Heart left ventricle (tissue), 16 donors: Measurements from ENCODE around the gene TXNDC2. TPM values are rescaled to one million over a fixed set of nuclear protein-coding genes. Genes with fewer than 3 reads are reported as not detected.

ENCODE experiments used
- ATAC-seq, 4 donors: fragments of 200-7000 bp; cut with Tn5 transposase; one replicate each; pipeline ENCODE4 v1.9.1; 2020 to 2022; ENCODE audit warnings: moderate library complexity in 4 of 4, mild to moderate bottlenecking in 3 of 4, moderate number of reproducible peaks in 1 of 4
- DNase-seq, 5 donors: peaks; one replicate each; pipeline ENCODE4 v3.0.0-alpha.2; 2020
- H3K27ac ChIP-seq, 12 donors: fragments of 200-600 bp; sonication (generic) in 4 of 12; one replicate each; pipeline versions ENCODE4 v1.5.0 to v1.8.0; 2016 to 2022; ENCODE audit warnings: mild to moderate bottlenecking in 2 of 12
- H3K27me3 ChIP-seq, 9 donors: fragments of 200-600 bp; sonication (generic) in 2 of 9; one replicate each; pipeline versions ENCODE4 v1.5.1 to v1.8.0; 2016 to 2022; ENCODE audit warnings: mild to moderate bottlenecking in 3 of 9
- H3K36me3 ChIP-seq, 9 donors: fragments of 200-600 bp; sonication (generic) in 2 of 9; one replicate each; pipeline versions ENCODE4 v1.5.0 to v1.8.0; 2018 to 2022; ENCODE audit warnings: mild to moderate bottlenecking in 2 of 9
- H3K4me1 ChIP-seq, 12 donors: fragments of 200-600 bp; sonication (generic) in 4 of 12; one replicate each; pipeline versions ENCODE4 v1.5.0 to v1.8.0; 2016 to 2022; ENCODE audit warnings: mild to moderate bottlenecking in 3 of 12
- H3K4me3 ChIP-seq, 12 donors: fragments of 200-600 bp; sonication (generic) in 4 of 12; one replicate each; pipeline versions ENCODE4 v1.5.0 to v1.8.0; 2017 to 2022; ENCODE audit warnings: mild to moderate bottlenecking in 9 of 12, moderate library complexity in 4 of 12
- H3K9me3 ChIP-seq, 12 donors: fragments of 200-600 bp; sonication (generic) in 4 of 12; one replicate each; pipeline versions ENCODE4 v1.5.0 to v1.8.0; 2016 to 2022; ENCODE audit warnings: mild to moderate bottlenecking in 1 of 12
- CTCF ChIP-seq, 12 donors: fragments of 200-600 bp; sonication (generic) in 4 of 12; IDR thresholded peaks; one replicate each; pipeline versions ENCODE4 v1.5.0 to v1.8.0; 2018 to 2022; ENCODE audit warnings: antibody characterized with exemption in 12 of 12, mild to moderate bottlenecking in 5 of 12
- POLR2A ChIP-seq, 2 donors: fragments of 450-650 bp; IDR thresholded peaks; one replicate each; pipeline ENCODE4 v1.6.1; 2017; ENCODE audit warnings: antibody characterized with exemption in 2 of 2, mild to moderate bottlenecking in 2 of 2, moderate library complexity in 2 of 2
- WGBS, 4 donors: extraction: QIAGEN DNeasy Blood & Tissue Kit in 2 of 4; methylation state at CpG; one replicate each; pipeline versions ENCODE4 v1.1.5 to v1.1.7; 2013 to 2018; 5-methylcytosine and 5-hydroxymethylcytosine counted together
- intact Hi-C, 10 donors: fragments of 100-400 bp; cut with DNase I; formaldehyde crosslinking; loops; one replicate each; pipeline versions ENCODE4 v1.11.1 to v1.14.2; 2022
- polyA plus RNA-seq, 2 donors: library from polyadenylated mRNA; stranded (reverse); fragments of 200-250 nt; gene quantifications; one replicate each; pipeline ENCODE4 v1.2.3, GENCODE V29; 2013
- total RNA-seq, 9 donors: library from RNA; depleted of rRNA in 2 of 9; stranded (reverse); fragments of >200 nt in 2 of 9; fragmentation: NEBNext Ultra II Directional in 3 of 9; extraction: Animal tissue kit (Norgen Biotek cat#: 25700) in 3 of 9; gene quantifications; one replicate each; pipeline versions ENCODE4 v1.1.0 to v1.2.4, GENCODE V29; 2016 to 2023
- donor health status: ischemic (EF 13 %, LVEDD 7.1; RV severe dilation, severe dysfunction).
- donor health status: healthy with polysubstance abuse.
- donor health status: DM: no; HTN: yes; CAD: no.
- donor health status: DM: no; HTN: no; CAD: no.
- donor health status: ischemic (EF 25% LVEDD 6.9; RV normal size, moderate dysfunction).
- donor health status: ischemic (EF 25% LVEDD 5.7; RV mildly dilated, moderate dysfunction).
- donor health status: healthy.
- donor health status: DM: yes; HTN: yes; CAD: no.
- donor health status: ischemic (EF 35%, LVEDD 5.7; RV mildly dilated, moderate dysfunction).
- donor health status: nonischemic (EF 11% LVEDD 7.7; RV severe dilation, severe dysfunction).
- donor health status: DM: yes; HTN: yes; CAD: no.
- donor health status: PGD.
- donor health status: ischemic (EF 29% LVEDD 5.4; RV normal size, mild dysfunction).
- donor health status: nonischemic (EF 23%, LVEDD 6.1; RV moderate dilation, normal function).

The TXNDC2 gene
- total and polyA plus RNA-seq, 11 donors = 0.03 TPM; not detected in 10

GRCh38 chr18:9850309-9850708, 35.5 kb upstream of the TXNDC2 start:
- H3K9me3 ChIP-seq = peaks cover 0 to 6% (median 0%) of the 10 kb centered on the region in 12 donors
- peak overlapping the region in 5 of 12 donors; percentile 8 to 73 (median 50) for H3K27ac ChIP-seq
- 91 to 93% (median 92%) methylated on average over 3 of the region's 3 CpGs for WGBS, 4 donors
- DNase-seq (no peak), ATAC-seq (no peak)
- H3K4me1 ChIP-seq = peaks cover 0 to 56% (median 15%) of the 10 kb centered on the region in 12 donors
- intact Hi-C loops = no loop called here
- no peak overlapping the region for H3K4me3 ChIP-seq
- peaks cover 0 to 7% (median 0%) of the 10 kb centered on the region in 9 donors for H3K36me3 ChIP-seq
- TF ChIP-seq POLR2A (IDR thresholded peaks at IDR 0.05) = no peak
- no peak for TF ChIP-seq CTCF (IDR thresholded peaks at IDR 0.05)
- no peaks in the 10 kb centered on the region for H3K27me3 ChIP-seq

DNA sequence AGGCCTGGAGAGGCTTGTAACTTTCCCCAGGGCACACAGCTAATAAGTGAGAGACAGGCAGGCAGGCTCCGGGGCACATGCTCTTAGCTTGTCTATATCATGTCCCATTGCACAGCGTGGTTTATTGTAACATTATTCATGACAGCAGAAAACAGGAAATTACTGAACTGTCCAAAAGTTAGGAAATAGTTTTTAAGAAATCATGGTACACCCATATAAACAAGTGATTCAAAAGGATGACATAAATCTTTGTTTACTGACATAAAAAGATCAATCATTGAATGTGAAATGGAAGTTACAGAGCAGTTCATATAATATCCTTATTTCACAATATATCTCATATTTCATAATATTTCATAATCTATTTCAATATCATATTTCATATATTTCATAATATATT, 34.3 kb upstream of the TXNDC2 start:
- peaks cover 0 to 45% (median 9%) of the 10 kb centered on the region in 12 donors for H3K4me1 ChIP-seq
- no peak overlapping the region for H3K4me3 ChIP-seq
- TF ChIP-seq POLR2A (IDR thresholded peaks at IDR 0.05) (no peak), CTCF (IDR thresholded peaks at IDR 0.05) (no peak)
- WGBS, 4 donors = 76 to 85% (median 84%) methylated on average over 2 of the region's 2 CpGs
- H3K27ac ChIP-seq = peak overlapping the region in 1 of 12 donors; percentile 73
- DNase-seq (no peak), ATAC-seq (peak in 1 of 4 donors; percentile 25)
- H3K36me3 ChIP-seq = peaks cover 0 to 7% (median 0%) of the 10 kb centered on the region in 9 donors
- no peaks in the 10 kb centered on the region for H3K27me3 ChIP-seq
- peaks cover 0 to 6% (median 0%) of the 10 kb centered on the region in 12 donors for H3K9me3 ChIP-seq
- intact Hi-C loops = no loop called here

- no peak for TF ChIP-seq POLR2A (IDR thresholded peaks at IDR 0.05)
- TF ChIP-seq CTCF (IDR thresholded peaks at IDR 0.05) = no peak
- Histone ChIP-seq H3K27ac (no peak overlapping the region), H3K4me1 (peaks cover 0 to 36% (median 2%) of the 10 kb centered on the region in 12 donors), H3K4me3 (no peak overlapping the region), H3K9me3 (peaks cover 0 to 6% (median 0%) of the 10 kb centered on the region in 12 donors), H3K27me3 (no peaks in the 10 kb centered on the region), H3K36me3 (peaks cover 0 to 4% (median 0%) of the 10 kb centered on the region in 9 donors)
- WGBS, 4 donors = 64 to 76% (median 69%) methylated on average over 5 of the region's 5 CpGs
- no peak for DNase-seq
- no peak for ATAC-seq
- intact Hi-C loops = no loop called here
Measured at GRCh38 chr18:9852266-9853081, 33.3 kb upstream of the TXNDC2 start.
